GM12874 (cell line): ENCODE measurements around the gene PRRX1.

Experiments used
- TF ChIP-seq, protein P1 (sequence below): IDR thresholded peaks from 2 replicates; pipeline ENCODE4 v1.5.1; 2011; ENCODE audit warnings: low read depth, mild to moderate bottlenecking, control low read depth, low read length, moderate library complexity; ENCODE audit not compliant: insufficient read depth

The PRRX1 gene

DNA sequence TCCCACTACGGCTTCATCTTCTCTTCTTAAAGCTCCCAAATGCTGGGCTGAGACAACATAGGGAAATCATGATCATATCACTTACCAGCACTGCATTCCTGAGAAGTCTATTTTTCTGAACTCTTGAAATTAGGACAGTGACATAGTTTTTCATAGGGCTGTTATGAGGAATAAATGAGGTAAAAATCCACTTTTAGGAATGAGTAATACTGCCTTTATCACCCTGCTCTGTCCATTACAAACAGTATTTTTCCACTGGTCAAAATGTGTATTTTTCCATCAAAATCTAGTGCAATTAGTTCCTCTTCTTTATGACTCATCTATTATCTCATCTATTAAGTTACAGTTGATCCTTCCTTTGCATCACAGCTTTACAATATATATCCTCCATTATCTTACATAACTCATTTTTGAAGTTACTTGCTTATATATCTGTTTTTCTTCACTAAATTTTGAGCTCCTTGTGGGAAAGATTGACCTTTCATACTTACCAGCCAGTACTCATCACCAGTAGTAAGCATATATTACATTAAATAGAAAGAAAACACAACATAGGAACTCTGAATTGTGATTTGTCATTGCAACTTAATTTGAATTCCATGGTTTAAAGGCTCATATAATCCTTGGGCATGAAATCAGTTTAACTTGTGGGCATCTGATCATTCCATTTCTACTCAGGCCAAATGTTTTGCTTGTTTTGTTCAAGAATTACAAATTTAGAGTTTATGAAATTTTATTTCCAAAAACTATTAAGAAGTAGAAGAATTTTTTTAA is 37.1 kb downstream of the PRRX1 start:
- TF ChIP-seq, protein P1, sequence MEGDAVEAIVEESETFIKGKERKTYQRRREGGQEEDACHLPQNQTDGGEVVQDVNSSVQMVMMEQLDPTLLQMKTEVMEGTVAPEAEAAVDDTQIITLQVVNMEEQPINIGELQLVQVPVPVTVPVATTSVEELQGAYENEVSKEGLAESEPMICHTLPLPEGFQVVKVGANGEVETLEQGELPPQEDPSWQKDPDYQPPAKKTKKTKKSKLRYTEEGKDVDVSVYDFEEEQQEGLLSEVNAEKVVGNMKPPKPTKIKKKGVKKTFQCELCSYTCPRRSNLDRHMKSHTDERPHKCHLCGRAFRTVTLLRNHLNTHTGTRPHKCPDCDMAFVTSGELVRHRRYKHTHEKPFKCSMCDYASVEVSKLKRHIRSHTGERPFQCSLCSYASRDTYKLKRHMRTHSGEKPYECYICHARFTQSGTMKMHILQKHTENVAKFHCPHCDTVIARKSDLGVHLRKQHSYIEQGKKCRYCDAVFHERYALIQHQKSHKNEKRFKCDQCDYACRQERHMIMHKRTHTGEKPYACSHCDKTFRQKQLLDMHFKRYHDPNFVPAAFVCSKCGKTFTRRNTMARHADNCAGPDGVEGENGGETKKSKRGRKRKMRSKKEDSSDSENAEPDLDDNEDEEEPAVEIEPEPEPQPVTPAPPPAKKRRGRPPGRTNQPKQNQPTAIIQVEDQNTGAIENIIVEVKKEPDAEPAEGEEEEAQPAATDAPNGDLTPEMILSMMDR, result no peak

DNA sequence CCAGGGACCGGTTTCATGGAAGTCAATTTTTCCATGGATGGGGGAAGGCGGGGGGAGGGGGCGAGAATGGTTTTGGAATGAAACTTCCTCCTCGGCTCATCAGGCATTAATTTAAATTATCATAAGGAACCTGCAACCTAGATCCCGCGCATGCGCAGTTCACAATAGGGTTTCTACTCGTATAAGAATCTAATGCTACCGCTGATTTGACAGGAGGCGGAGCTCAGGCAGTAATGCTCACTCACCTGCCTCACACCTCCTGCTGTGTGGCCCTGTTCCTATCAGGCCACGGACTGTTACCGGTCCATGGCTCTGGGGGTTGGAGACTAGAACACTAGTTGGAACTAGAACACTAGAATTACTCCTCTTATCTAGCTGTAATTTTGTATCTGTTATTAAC is 38.0 kb downstream of the PRRX1 start:
- TF ChIP-seq, protein P1, result no peak

DNA sequence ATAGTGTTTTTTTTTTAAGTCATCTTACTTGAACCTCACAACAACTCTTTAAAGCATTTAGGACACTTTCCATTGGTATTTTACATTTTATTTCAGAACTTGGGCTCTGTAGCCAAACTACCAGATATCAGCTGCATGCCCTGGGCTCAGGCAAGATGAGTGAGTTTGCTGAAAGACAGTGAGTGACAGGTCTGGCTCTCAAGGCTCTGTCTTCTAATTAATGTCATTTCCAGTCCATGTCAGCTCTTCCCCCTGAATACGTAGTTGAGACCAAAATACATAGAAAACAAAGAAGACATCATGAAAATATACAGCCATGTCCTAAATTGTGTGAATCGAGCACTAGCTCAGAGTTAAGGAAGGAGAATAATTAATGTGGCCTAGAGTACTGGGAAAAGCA is 39.7 kb downstream of the PRRX1 start:
- TF ChIP-seq, protein P1, result no peak

DNA sequence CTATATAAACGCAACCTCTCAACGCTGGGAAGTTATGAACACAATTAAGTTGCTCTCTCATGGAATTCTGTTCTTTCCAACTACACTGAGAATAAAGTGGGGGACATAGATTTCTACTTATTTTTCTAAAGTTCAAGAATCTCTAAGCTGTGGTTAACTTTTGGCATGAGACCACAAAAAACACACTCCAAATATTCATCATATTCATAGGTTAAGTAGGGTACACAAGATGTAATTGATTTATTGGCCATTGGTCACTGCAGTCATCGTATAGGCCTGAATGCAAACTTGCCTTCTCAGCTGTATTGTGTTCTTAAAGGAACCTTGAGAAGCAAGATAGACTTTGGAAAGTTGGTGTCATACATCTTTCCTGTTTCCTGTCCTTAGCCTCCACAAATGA is 40.3 kb downstream of the PRRX1 start:
- TF ChIP-seq, protein P1, result no peak

DNA sequence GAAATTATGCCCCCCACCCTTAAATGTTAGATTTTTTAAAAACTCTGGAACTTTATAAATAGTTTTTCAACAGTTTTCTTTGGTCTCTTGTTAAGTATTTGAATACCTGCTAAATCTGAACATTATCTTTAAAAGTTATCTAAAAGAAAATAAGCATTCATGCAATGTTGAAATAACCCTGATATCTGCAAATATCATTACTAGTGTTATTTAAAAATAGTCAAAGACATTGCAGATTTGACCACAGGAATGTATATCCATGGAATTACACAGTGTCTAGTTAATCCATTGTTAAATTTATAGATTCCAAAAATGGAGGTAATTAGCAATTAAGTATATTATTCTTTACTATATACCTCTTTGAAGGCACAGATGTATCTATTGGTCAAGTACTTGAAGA is 42.0 kb downstream of the PRRX1 start:
- TF ChIP-seq, protein P1, result no peak

DNA sequence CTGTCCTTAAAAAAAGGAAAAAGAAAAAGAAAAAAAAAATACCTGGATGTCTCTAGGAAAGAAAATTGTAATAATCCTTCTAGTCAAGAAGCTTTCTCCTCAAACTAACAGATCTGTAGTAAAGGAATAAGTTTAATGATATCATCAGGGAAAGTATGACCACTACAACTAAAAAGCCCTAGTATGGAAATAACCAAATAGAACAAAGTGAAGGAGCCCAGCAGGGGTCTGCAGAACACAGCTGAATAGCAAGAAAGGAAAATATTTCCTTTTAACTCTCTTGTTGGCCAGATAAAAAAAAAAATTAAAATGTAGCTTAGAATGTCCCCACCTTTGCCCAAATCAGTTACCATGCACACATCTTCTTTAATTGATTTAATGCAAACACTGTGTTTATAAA is 43.2 kb downstream of the PRRX1 start:
- TF ChIP-seq, protein P1, result no peak

DNA sequence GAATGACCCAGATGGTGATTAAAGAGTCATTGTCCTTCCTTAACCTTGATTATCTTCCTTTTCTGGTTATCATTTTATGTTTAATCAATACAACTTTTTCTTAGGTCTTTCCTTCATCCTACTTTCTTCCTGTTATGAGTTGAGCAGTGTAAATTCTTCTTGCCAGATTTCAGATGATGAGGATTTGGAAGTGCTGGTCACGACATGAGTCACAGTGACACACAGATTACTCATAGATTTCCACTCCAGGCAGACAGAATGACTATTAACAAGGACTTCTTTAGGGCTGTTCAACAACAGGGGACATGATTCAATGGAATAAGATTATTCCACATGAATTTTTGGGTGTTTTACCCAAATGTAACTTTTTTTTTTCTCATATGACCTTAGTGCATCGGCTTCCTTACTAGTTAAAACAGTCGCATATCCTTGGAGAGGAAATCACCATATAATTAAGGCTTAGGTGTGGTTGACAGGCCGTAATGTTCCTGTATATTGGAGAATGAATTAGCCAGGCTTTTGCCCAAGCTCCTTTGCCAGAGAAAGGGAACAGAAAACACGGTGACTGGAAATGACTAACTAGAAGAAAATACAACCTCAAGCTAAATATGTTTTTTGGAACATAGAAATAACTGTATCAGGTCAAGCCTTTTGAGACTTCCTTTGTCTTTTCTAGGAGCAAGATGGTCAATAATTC is 44.2 kb downstream of the PRRX1 start:
- TF ChIP-seq, protein P1, result no peak
